HepG2 (cell line): ENCODE data around the gene SEC16A. TPM values are rescaled to one million over a fixed set of nuclear protein-coding genes. Genes with fewer than 3 reads are reported as not detected.
A peak's percentile ranks its signal among the peaks of the same experiment; 100 is the strongest.

Experiments used
- ATAC-seq: fragments of 200-7000 bp; cut with Tn5 transposase; 3 replicates; pipeline ENCODE4 v1.9.1; 2020; ENCODE audit warnings: mild to moderate bottlenecking, moderate library complexity
- BruUV-seq: library from RNA; stranded (reverse); fragments of 400-500 nt; replicated peaks from 2 replicates; lab custom pipeline; 2021; lab: Mats Ljungman, UMichigan
- CTCF ChIA-PET: fragments of 300-600 bp; formaldehyde crosslinking; extraction: SDS; loops from one replicate; lab custom pipeline; 2021; ENCODE audit warnings: low total read pairs, inconsistent platforms, low intra/inter-chr PET ratio; lab: Yijun Ruan, JAX
- POLR2A ChIA-PET: fragments of 350-600 bp; sonication (Branson Sonifier 250); formaldehyde crosslinking; loops from one replicate; lab custom pipeline; 2020; ENCODE audit warnings: antibody characterized with exemption, inconsistent platforms; lab: Yijun Ruan, JAX
- DNase-seq: peaks from one replicate; pipeline ENCODE4 v3.0.0-alpha.2; 2015; ENCODE audit warnings: low spot score
- FAIRE-seq: peaks from 3 replicates; lab custom pipeline; 2011; peaks lifted over from hg19 to GRCh38; lab: Jason Lieb, UNC
- H2AFZ ChIP-seq: one replicate; pipeline ENCODE4 v1.6.1; 2011; ENCODE audit warnings: low read length, inconsistent platforms
- H3K27ac ChIP-seq: fragments of 300-600 bp; 3 replicates; pipeline ENCODE4 v1.8.0; 2011; ENCODE audit warnings: mixed run types, mild to moderate bottlenecking, mixed read lengths, low read length, inconsistent platforms; ENCODE audit not compliant: insufficient read depth; ENCODE audit errors: extremely low read length
- H3K27me3 ChIP-seq, 2 experiments: fragments of 200-600 bp in 1 of 2; 2 replicates in 1 of 2; 3 replicates in 1 of 2; pipeline versions ENCODE4 v1.6.0 to v1.8.0; 2011; ENCODE audit warnings: low read length in 2 of 2, mild to moderate bottlenecking in 2 of 2, moderate library complexity in 2 of 2, inconsistent platforms in 1 of 2; ENCODE audit not compliant: insufficient read depth in 2 of 2, control insufficient read depth in 1 of 2
- H3K36me3 ChIP-seq, 2 experiments: fragments of 200-600 bp in 1 of 2; replicated peaks in 1 of 2; 2 replicates in 1 of 2; 3 replicates in 1 of 2; pipeline versions ENCODE4 v1.5.1 to v1.8.0; 2011; ENCODE audit warnings: low read length in 2 of 2, inconsistent platforms in 1 of 2; ENCODE audit not compliant: insufficient read depth in 2 of 2, control insufficient read depth in 1 of 2
- H3K4me1 ChIP-seq: 2 replicates; pipeline ENCODE4 v1.5.1; 2012; ENCODE audit warnings: low read length, inconsistent platforms; ENCODE audit not compliant: insufficient read depth
- H3K4me2 ChIP-seq: 2 replicates; pipeline ENCODE4 v1.6.0; 2011; ENCODE audit warnings: low read depth, low read length, inconsistent platforms
- H3K4me3 ChIP-seq, 3 experiments: fragments of 200-600 bp in 1 of 3; sonication (generic), shearing (Covaris generic) in 1 of 3; replicated peaks in 1 of 3; 2 replicates each; pipeline ENCODE4 v1.5.1; 2011 to 2016; ENCODE audit warnings: low read length in 3 of 3, inconsistent platforms in 2 of 3, low read depth in 2 of 3, mild to moderate bottlenecking in 2 of 3, control low read depth in 1 of 3, mixed read lengths in 1 of 3; ENCODE audit not compliant: insufficient read depth in 1 of 3
- H3K79me2 ChIP-seq: one replicate; pipeline ENCODE4 v1.6.1; 2011; ENCODE audit warnings: low read length, inconsistent platforms; ENCODE audit not compliant: insufficient read depth
- H3K9ac ChIP-seq: 2 replicates; pipeline ENCODE4 v1.6.0; 2011; ENCODE audit warnings: mild to moderate bottlenecking, low read depth, low read length, inconsistent platforms; ENCODE audit not compliant: insufficient read depth
- H3K9me3 ChIP-seq: 2 replicates; pipeline ENCODE4 v1.5.1; 2012; ENCODE audit warnings: mild to moderate bottlenecking, low read length
- H4K20me1 ChIP-seq: 2 replicates; pipeline ENCODE4 v1.6.0; 2011; ENCODE audit warnings: inconsistent platforms, mild to moderate bottlenecking, low read length, moderate library complexity; ENCODE audit not compliant: insufficient read depth
- ATF2 ChIP-seq: sonication (generic); formaldehyde crosslinking; IDR thresholded peaks from 2 replicates; pipeline ENCODE4 v1.4.0; 2020; ENCODE audit warnings: missing genetic modification reagents
- CBX5 ChIP-seq: sonication (generic); formaldehyde crosslinking; IDR thresholded peaks from 2 replicates; pipeline ENCODE4 v1.4.0; 2020; ENCODE audit warnings: missing genetic modification reagents, borderline replicate concordance
- CREBL2 ChIP-seq: sonication (generic); formaldehyde crosslinking; IDR thresholded peaks from 2 replicates; pipeline ENCODE4 v1.8.1; 2023; ENCODE audit warnings: missing genetic modification reagents, mild to moderate bottlenecking, borderline replicate concordance
- HDAC2 ChIP-seq: sonication (generic); formaldehyde crosslinking; IDR thresholded peaks from 2 replicates; pipeline ENCODE4 v1.4.0; 2020; ENCODE audit warnings: missing genetic modification reagents
- KDM6A ChIP-seq: IDR thresholded peaks from 2 replicates; pipeline ENCODE4 v1.6.1; 2016; ENCODE audit warnings: low read depth
- LCORL ChIP-seq, 2 experiments: fragments of 450-650 bp in 1 of 2; sonication (generic) in 1 of 2; formaldehyde crosslinking in 1 of 2; IDR thresholded peaks; 2 replicates each; pipeline versions ENCODE4 v1.5.0 to v1.6.1; 2017 to 2020; ENCODE audit warnings: antibody characterized with exemption in 1 of 2, missing genetic modification reagents in 1 of 2
- MAFF ChIP-seq: IDR thresholded peaks from 2 replicates; pipeline ENCODE4 v1.6.1; 2011; ENCODE audit warnings: low read depth, low read length, improper control_type of control experiment
- MAFK ChIP-seq, 2 experiments: IDR thresholded peaks in 1 of 2; conservative IDR thresholded peaks in 1 of 2; 2 replicates each; pipeline ENCODE4 v1.6.1; 2011; ENCODE audit warnings: improper control_type of control experiment in 2 of 2, low read length in 2 of 2
- NFATC3 ChIP-seq: sonication (generic); formaldehyde crosslinking; IDR thresholded peaks from 2 replicates; pipeline ENCODE4 v1.5.1; 2020; ENCODE audit warnings: mild to moderate bottlenecking, missing genetic modification reagents
- PBX2 ChIP-seq: IDR thresholded peaks from 2 replicates; pipeline ENCODE4 v1.6.1; 2016; ENCODE audit warnings: control low read depth
- PHB2 ChIP-seq: fragments of 450-650 bp; IDR thresholded peaks from 2 replicates; pipeline ENCODE4 v1.6.1; 2018; ENCODE audit not compliant: partially characterized antibody
- RBFOX2 ChIP-seq: fragments of 200-400 bp; formaldehyde crosslinking; IDR thresholded peaks from 2 replicates; pipeline ENCODE4 v1.6.1; 2017; ENCODE audit warnings: low read depth, mild to moderate bottlenecking, low read length
- ZMYM2 ChIP-seq: sonication (generic); formaldehyde crosslinking; IDR thresholded peaks from 2 replicates; pipeline ENCODE4 v1.8.0; 2022; ENCODE audit warnings: mild to moderate bottlenecking, missing genetic modification reagents
- ZNF33B ChIP-seq: sonication (generic); formaldehyde crosslinking; IDR thresholded peaks from 2 replicates; pipeline ENCODE4 v1.5.1; 2020; ENCODE audit warnings: mild to moderate bottlenecking, missing genetic modification reagents
- ZNF780A ChIP-seq: sonication (generic); formaldehyde crosslinking; IDR thresholded peaks from 2 replicates; pipeline ENCODE4 v1.8.0; 2022; ENCODE audit warnings: mild to moderate bottlenecking, missing genetic modification reagents, moderate library complexity
- WGBS: methylation state at CpG from one replicate; pipeline ENCODE4 v1.1.6; 2017; ENCODE audit warnings: low lambda C conversion rate; 5-methylcytosine and 5-hydroxymethylcytosine counted together
- in situ Hi-C: cut with HindIII; loops from 2 replicates; pipeline ENCODE4 v1.10.0; 2017; ENCODE audit warnings: low pct_unique_long_range_greater_than_20kb; ENCODE audit not compliant: extremely low pct_ligation_motif_present
- intact Hi-C: fragments of 100-400 bp; cut with micrococcal nuclease; formaldehyde crosslinking; loops from one replicate; pipeline ENCODE4 v1.10.0; 2022; ENCODE audit not compliant: unreplicated experiment
- polyA plus RNA-seq, 8 experiments: library from polyadenylated mRNA; depleted of rRNA in 3 of 8; stranded (reverse) in 7 of 8; unstranded in 1 of 8; fragments of >200 nt; fragmentation: Illumina TruSeq in 4 of 8; extraction: Trizol in 4 of 8; gene quantifications; 2 replicates each; pipeline versions ENCODE4 v1.2.1 to v1.2.3, GENCODE V29; 2011 to 2016; ENCODE audit warnings: low read depth in 4 of 8, missing spikeins in 1 of 8, mixed read lengths in 1 of 8; ENCODE audit not compliant: insufficient read depth in 1 of 8
- total RNA-seq, 5 experiments: library from RNA; depleted of rRNA; stranded (reverse); fragments of >200 nt; fragmentation: Illumina TruSeq; extraction: Trizol; gene quantifications; 2 replicates each; pipeline ENCODE4 v1.2.3, GENCODE V29; 2016; ENCODE audit warnings: low read depth in 1 of 5

SEC16A gene
- total and polyA plus RNA-seq, 2 of the 13 experiments (the other 11 are each of a cell fraction or from before 2014, with no cell fraction given) = 15.9 to 18.9 TPM

- TF ChIP-seq MAFF (peak; percentile 84), MAFK (conservative IDR thresholded peaks at IDR 0.05 in 1 of 2, IDR thresholded peaks at IDR 0.05 in 1 of 2; ENCODE audit: low read length in 2 of 2) (peak; percentile 83 to 88), CREBL2 (CRISPR knock-in tag) (no peak)
- in situ Hi-C loops = no loop called here
- intact Hi-C loops = no loop called here
- Histone ChIP-seq H3K4me1 (no peaks in the 10 kb centered on the region), H3K36me3 (peaks cover 42 to 77% of the 10 kb centered on the region in 2 experiments; a peak in 4 of 5 replicates), H3K4me2 (no peak overlapping the region), H3K9ac (no peak overlapping the region), H2AFZ (no peak overlapping the region), H3K27me3 (no peaks in the 10 kb centered on the region), H3K79me2 (no peaks in the 10 kb centered on the region), H3K9me3 (no peaks in the 10 kb centered on the region), H3K4me3 (no peak overlapping the region), H4K20me1 (no peaks in the 10 kb centered on the region), H3K27ac (no peak overlapping the region)
- CTCF ChIA-PET = no interaction called here
- no TSS peak for BruUV-seq
- WGBS = 96% methylated on average over 9 of the region's 9 CpGs
- DNase-seq = no peak
- POLR2A ChIA-PET = no interaction called here
- FAIRE-seq = no peak
- ATAC-seq = no peak
Measured at GRCh38 chr9:136456258-136456657, 26.6 kb downstream of the SEC16A start.

- in situ Hi-C loops (no loop called here), intact Hi-C loops (no loop called here)
- no peaks in the 10 kb centered on the region for H4K20me1 ChIP-seq
- POLR2A ChIA-PET = no interaction called here
- peaks cover 45 to 79% of the 10 kb centered on the region in 2 experiments; a peak in 4 of 5 replicates for H3K36me3 ChIP-seq
- no peaks in the 10 kb centered on the region for H3K4me1 ChIP-seq
- H3K9me3 ChIP-seq = no peaks in the 10 kb centered on the region
- no peaks in the 10 kb centered on the region for H3K79me2 ChIP-seq
- ATAC-seq (peak; percentile 16), DNase-seq (no peak), FAIRE-seq (no peak)
- no TSS peak for BruUV-seq
- no peaks in the 10 kb centered on the region for H3K27me3 ChIP-seq
- no peak overlapping the region for H2AFZ ChIP-seq
- no peak overlapping the region for H3K4me3 ChIP-seq
- CTCF ChIA-PET = no interaction called here
- WGBS = 94% methylated on average over 31 of the region's 43 CpGs
- no peak overlapping the region for H3K4me2 ChIP-seq
- H3K9ac ChIP-seq = no peak overlapping the region
- H3K27ac ChIP-seq = no peak overlapping the region
- TF ChIP-seq PBX2 = no peak
- TF ChIP-seq LCORL (IDR thresholded peaks at IDR 0.05) = no peak
- no peak for TF ChIP-seq LCORL (CRISPR knock-in tag; IDR thresholded peaks at IDR 0.05)
- TF ChIP-seq RBFOX2 = peak; percentile 42; the same call in 1 of the 2 replicates
- TF ChIP-seq CBX5 = no peak
- TF ChIP-seq ZNF33B (CRISPR knock-in tag) = no peak
- no peak for TF ChIP-seq HDAC2
- TF ChIP-seq PHB2 = no peak
- TF ChIP-seq ATF2 = no peak
- TF ChIP-seq ZNF780A (CRISPR knock-in tag) = no peak
- TF ChIP-seq KDM6A (CRISPR knock-in tag) = no peak
- TF ChIP-seq NFATC3 (CRISPR knock-in tag) = no peak
- TF ChIP-seq ZMYM2 (CRISPR knock-in tag) = no peak
Measured at GRCh38 chr9:136455043-136456002, 27.5 kb downstream of the SEC16A start.
